Stomach (tissue), 4 donors: ENCODE data around the gene CAND2.

ENCODE experiments used
- CTCF ChIP-seq, 7 experiments: fragments of 450-650 bp in 4 of 7; fragments of 200-600 bp in 3 of 7; sonication (generic) in 3 of 7; IDR thresholded peaks; one replicate each; pipeline ENCODE4 v1.5.1; 2016 to 2019; ENCODE audit warnings: antibody characterized with exemption in 7 of 7, control low read depth in 2 of 7, mild to moderate bottlenecking in 1 of 7
- EP300 ChIP-seq: sonication (generic); formaldehyde crosslinking; IDR thresholded peaks from one replicate; pipeline ENCODE4 v1.6.1; 2017; ENCODE audit warnings: antibody characterized with exemption
- POLR2A ChIP-seq, 4 donors: fragments of 450-650 bp; IDR thresholded peaks; one replicate each; pipeline ENCODE4 v1.6.1; 2016; ENCODE audit warnings: antibody characterized with exemption in 4 of 4, control low read depth in 2 of 4, mild to moderate bottlenecking in 1 of 4, moderate library complexity in 1 of 4

DNA sequence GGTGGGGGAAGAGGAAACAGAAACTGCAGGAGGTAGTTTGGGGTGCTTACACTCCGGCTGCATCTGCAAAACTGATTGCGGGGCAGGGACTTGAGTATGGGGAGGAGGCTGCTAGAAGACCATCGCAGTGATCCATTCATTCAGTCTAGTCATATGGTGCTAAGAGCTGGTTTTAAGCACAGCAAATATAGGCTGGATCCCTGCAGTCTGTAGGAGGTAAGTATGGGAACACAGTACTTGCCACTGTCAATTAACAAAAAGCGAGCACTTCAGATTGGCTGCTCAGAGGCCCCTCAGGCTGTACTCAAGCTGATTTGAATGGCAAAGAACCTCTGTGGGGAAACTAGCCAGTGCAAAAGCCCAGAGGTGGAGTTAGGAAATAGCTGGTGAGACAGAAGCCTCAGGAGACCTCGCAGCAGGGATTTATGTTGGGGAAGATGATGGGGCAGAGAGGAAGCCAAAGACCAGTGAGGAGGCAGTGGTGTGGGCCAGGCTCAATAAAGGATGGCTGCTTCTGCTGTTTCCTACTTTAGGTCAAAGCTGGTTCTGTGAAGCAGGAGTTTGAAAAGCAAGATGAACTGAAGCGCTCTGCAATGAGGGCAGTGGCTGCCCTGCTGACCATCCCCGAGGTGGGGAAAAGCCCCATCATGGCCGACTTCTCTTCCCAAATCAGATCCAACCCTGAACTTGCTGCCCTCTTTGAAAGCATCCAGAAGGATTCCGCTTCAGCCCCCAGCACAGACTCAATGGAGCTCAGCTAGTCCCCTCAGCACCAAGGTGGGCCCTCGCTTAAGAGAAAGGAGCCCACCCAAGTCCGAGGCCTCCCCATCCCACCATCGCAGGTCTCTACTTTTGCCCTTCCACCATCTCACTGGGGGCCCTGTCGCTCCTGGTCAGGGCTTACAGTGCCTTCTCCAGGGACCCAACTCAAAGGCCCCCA lies 37.0 kb downstream of the CAND2 start:
- TF ChIP-seq EP300 (no peak), CTCF (IDR thresholded peaks at IDR 0.05) (no peak), POLR2A (IDR thresholded peaks at IDR 0.05) (no peak)
